Measurements from ENCODE around the gene SYCE1L. TPM values are rescaled to one million over a fixed set of nuclear protein-coding genes. Genes with fewer than 3 reads are reported as not detected.
A peak's percentile ranks its signal among the peaks of the same experiment; 100 is the strongest.

The SYCE1L gene
- total RNA-seq, 1 experiment from 2014 or later, result 6.2 TPM

DNA sequence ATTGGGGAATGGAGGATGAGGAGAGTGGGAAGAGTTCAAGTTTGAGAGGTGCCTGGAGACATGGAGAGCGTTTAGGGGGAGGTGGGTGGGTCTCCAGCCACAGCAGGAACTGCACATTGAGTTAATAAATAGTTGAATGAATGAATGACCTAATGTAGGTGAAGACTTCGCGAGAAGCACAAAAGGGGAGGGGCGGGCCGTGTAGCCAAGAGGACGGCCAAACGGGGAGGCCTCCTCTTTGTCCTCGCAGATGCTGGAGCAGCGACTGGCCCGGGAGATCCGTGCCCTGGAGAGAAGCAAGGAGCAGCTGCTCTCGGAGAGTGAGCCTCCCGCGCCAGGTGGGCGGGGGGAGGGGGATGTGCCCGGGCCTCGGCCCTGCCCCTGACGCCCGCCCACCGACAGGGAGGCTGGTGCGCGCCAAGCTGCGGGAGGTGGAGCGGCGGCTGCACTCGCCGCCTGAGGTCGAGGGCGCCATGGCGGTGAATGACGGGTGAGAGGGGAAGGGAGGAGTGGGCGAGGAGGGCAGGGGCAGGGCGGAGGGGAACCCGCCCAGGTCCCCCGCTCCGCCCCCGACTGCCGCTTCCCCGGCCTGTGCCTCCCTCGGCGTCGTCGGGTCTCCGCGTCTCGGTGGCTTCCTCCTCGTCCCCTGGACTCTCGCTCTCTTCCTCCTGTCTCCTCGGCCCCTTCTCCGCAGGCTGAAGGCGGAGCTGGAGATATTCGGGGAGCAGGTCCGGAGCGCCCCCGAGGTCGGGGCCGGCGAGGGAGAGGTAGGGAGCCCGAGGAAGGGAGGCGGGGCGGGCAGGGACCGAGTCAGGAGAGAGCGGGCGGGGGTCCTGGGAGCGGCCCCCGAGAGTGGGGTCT is 12.9 kb downstream of the SYCE1L start:
- POLR2A ChIA-PET (ENCODE audit: unreplicated experiment), result interaction anchor here (0.6 kb wide), 1 partner anchor 27 kb away, joined by 4 read pairs; no protein-coding TSS in a partner anchor
- TF ChIP-seq EZH2 (IDR thresholded peaks at IDR 0.05; ENCODE audit: low read depth), result no peak
- TF ChIP-seq, protein P1, sequence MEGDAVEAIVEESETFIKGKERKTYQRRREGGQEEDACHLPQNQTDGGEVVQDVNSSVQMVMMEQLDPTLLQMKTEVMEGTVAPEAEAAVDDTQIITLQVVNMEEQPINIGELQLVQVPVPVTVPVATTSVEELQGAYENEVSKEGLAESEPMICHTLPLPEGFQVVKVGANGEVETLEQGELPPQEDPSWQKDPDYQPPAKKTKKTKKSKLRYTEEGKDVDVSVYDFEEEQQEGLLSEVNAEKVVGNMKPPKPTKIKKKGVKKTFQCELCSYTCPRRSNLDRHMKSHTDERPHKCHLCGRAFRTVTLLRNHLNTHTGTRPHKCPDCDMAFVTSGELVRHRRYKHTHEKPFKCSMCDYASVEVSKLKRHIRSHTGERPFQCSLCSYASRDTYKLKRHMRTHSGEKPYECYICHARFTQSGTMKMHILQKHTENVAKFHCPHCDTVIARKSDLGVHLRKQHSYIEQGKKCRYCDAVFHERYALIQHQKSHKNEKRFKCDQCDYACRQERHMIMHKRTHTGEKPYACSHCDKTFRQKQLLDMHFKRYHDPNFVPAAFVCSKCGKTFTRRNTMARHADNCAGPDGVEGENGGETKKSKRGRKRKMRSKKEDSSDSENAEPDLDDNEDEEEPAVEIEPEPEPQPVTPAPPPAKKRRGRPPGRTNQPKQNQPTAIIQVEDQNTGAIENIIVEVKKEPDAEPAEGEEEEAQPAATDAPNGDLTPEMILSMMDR (conservative IDR thresholded peaks at IDR 0.05), result no peak; the same call in 1 of the 2 replicates
- CTCF ChIA-PET, result interaction anchor here (0.6 kb wide), 1 partner anchor 300 kb away, joined by 3 read pairs; no protein-coding TSS in a partner anchor
- Histone ChIP-seq H3K27me3 (ENCODE audit: insufficient read depth, low read depth) (no peaks in the 10 kb centered on the region), H3K9me2 (ENCODE audit: insufficient read depth) (no peaks in the 10 kb centered on the region), H3K36me3 (ENCODE audit: low read depth) (no peaks in the 10 kb centered on the region), H3K4me2 (peak overlapping the region; percentile 77), H3K4me1 (replicated peaks; ENCODE audit: insufficient read depth) (peaks cover 18% of the 10 kb centered on the region), H3F3A (ENCODE audit: insufficient read depth, low read depth) (peaks cover 13% of the 10 kb centered on the region), H3K27ac (no peak overlapping the region), H2AFZ (peak overlapping the region; percentile 95), H4K20me1 (ENCODE audit: insufficient read depth) (peaks cover 3% of the 10 kb centered on the region; the same call in 1 of the 2 replicates), H3K9me3 (ENCODE audit: insufficient read depth, low read depth) (no peaks in the 10 kb centered on the region), H3K79me2 (ENCODE audit: low read depth) (0 out of 2 replicates have a peak, but pooled peaks cover 5% of the 10 kb centered on the region), H3K4me3 (peak overlapping the region; percentile 78)
- intact Hi-C loops (cut with micrococcal nuclease; ENCODE audit: unreplicated experiment), result loop anchor here (2.0 kb wide), 1 partner anchor 21 kb away; the partner anchor contains the start of gene MON1B
- peak in 1 of 2 experiments; percentile 71 for DNase-seq
- BruUV-seq (replicated peaks), result no TSS peak

DNA sequence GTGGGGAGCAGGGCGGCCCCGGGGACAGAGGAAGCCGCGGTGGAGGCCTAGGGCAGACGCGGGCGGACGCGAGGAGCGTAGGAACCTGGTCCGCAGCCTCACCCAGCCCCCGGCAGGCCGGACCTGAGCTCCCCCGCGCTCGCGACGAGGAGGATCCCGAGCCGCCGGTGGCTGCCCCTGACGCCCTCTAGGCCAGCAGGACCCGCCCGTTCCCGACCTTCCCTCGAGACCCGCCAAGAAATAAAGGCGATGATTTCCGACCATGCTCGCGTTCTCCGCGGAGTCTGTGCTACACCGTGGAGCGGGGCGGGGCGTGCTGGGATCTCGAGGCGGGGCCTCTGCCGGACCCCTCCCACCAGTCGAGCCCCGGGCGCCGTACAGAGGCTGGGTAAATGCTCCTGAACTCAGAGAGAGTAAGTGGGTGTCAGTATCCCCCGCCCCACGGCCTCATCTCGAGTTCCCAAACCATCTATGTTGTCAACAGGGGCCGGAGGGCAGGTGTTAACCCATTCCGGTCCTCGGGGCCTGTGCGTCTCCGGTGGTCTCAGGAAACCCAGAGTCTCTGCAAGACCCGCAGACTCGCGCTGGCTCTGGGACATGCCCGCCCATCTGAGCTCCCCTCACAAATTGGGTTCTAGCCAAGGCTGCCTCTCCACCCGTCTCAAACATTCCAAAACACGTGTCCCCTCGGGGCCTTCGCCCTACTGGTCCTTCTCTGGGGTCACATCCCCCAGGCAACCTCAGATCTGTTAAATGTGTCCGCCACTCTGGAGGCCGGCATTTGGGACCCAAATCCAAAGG is 13.7 kb downstream of the SYCE1L start:
- no peaks in the 10 kb centered on the region for H3K27me3 ChIP-seq (ENCODE audit: insufficient read depth, low read depth)
- H3K79me2 ChIP-seq (ENCODE audit: low read depth), result 0 out of 2 replicates have a peak, but pooled peaks cover 5% of the 10 kb centered on the region
- intact Hi-C loops (cut with micrococcal nuclease; ENCODE audit: unreplicated experiment), result loop anchor here (2.0 kb wide), 1 partner anchor 22 kb away; the partner anchor contains the start of gene MON1B
- TSS peak; percentile 42 for BruUV-seq (replicated peaks)
- peak overlapping the region; percentile 78 for H3K4me3 ChIP-seq
- peaks cover 13% of the 10 kb centered on the region for H3F3A ChIP-seq (ENCODE audit: insufficient read depth, low read depth)
- H3K4me1 ChIP-seq (replicated peaks; ENCODE audit: insufficient read depth), result peaks cover 18% of the 10 kb centered on the region
- TF ChIP-seq EZH2 (IDR thresholded peaks at IDR 0.05; ENCODE audit: low read depth), result no peak
- TF ChIP-seq, protein P1 (conservative IDR thresholded peaks at IDR 0.05), result no peak
- no peaks in the 10 kb centered on the region for H3K36me3 ChIP-seq (ENCODE audit: low read depth)
- peak overlapping the region; percentile 95 for H2AFZ ChIP-seq
- H3K9me2 ChIP-seq (ENCODE audit: insufficient read depth), result no peaks in the 10 kb centered on the region
- ChIA-PET CTCF (interaction anchor here (0.6 kb wide), 2 partner anchors 9 to 299 kb away, joined by 3 read pairs; no protein-coding TSS in a partner anchor), POLR2A (ENCODE audit: unreplicated experiment) (interaction anchor here (0.7 kb wide), 1 partner anchor 7 kb away, joined by 3 read pairs; no protein-coding TSS in a partner anchor)
- H3K4me2 ChIP-seq, result peak overlapping the region; percentile 77
- H4K20me1 ChIP-seq (ENCODE audit: insufficient read depth), result peaks cover 3% of the 10 kb centered on the region; the same call in 1 of the 2 replicates
- H3K27ac ChIP-seq, result no peak overlapping the region
- no peaks in the 10 kb centered on the region for H3K9me3 ChIP-seq (ENCODE audit: insufficient read depth, low read depth)
- peak in 1 of 2 experiments; percentile 68 for DNase-seq

Measured in PC-9 (cell line).